ENCODE data around the gene ETV4. TPM values are rescaled to one million over a fixed set of nuclear protein-coding genes. Genes with fewer than 3 reads are reported as not detected.

Gene ETV4
- total RNA-seq, 1 experiment from 2014 or later, result 195 TPM

- TF ChIP-seq JUN (CRISPR knock-in tag; IDR thresholded peaks at IDR 0.05) (no peak), ZNF232 (CRISPR knock-in tag; IDR thresholded peaks at IDR 0.05) (no peak), NR3C1 (CRISPR knock-in tag; conservative IDR thresholded peaks at IDR 0.05; ENCODE audit: low read depth) (no peak), ZNF425 (CRISPR knock-in tag; conservative IDR thresholded peaks at IDR 0.05) (no peak), ZSCAN18 (CRISPR knock-in tag; IDR thresholded peaks at IDR 0.05) (no peak), ZNF423 (CRISPR knock-in tag; IDR thresholded peaks at IDR 0.05) (no peak)
Measured at GRCh38 chr17:43579566-43580140, 33.5 kb upstream of the ETV4 start (continued).

GRCh38 chr17:43578699-43579565, 32.8 kb upstream of the ETV4 start:
- TF ChIP-seq GTF2I (CRISPR knock-in tag; conservative IDR thresholded peaks at IDR 0.05) (no peak), GABPB1 (CRISPR knock-in tag; IDR thresholded peaks at IDR 0.05) (0 out of 2 replicates have a peak, but pooled peaks have one; percentile 25), FOXK1 (CRISPR knock-in tag; IDR thresholded peaks at IDR 0.05) (0 out of 2 replicates have a peak, but pooled peaks have one; percentile 24), TP53 (CRISPR knock-in tag; IDR thresholded peaks at IDR 0.05) (0 out of 2 replicates have a peak, but pooled peaks have one; percentile 6), ZNF423 (CRISPR knock-in tag; IDR thresholded peaks at IDR 0.05) (peak; percentile 83), GRHL2 (CRISPR knock-in tag; IDR thresholded peaks at IDR 0.05; ENCODE audit: insufficient replicate concordance, severe bottlenecking) (no peak), JAZF1 (CRISPR knock-in tag; IDR thresholded peaks at IDR 0.05) (no peak)
- ChIA-PET POLR2A (interaction anchor here (0.7 to 1.6 kb wide), 2 partner anchors 32 to 48 kb away, joined by 3 to 6 read pairs; partner anchors contain the start of gene ETV4), CTCF (interaction anchor here (0.5 to 7.9 kb wide), 18 partner anchors 9 to 267 kb away, joined by 3 to 97 read pairs (median 4); partner anchors contain the start of gene SOST)
- H3K27ac Mint-ChIP-seq, result peak overlapping the region; percentile 44; the same call in 1 of the 2 replicates
- no peaks in the 10 kb centered on the region for H3K36me3 Mint-ChIP-seq
- H3K9me3 Mint-ChIP-seq, result no peaks in the 10 kb centered on the region
- H3K4me3 Mint-ChIP-seq, result no peak overlapping the region
- no peaks in the 10 kb centered on the region for H3K27me3 Mint-ChIP-seq (ENCODE audit: low read depth)
- peaks cover 32% of the 10 kb centered on the region for H3K4me1 Mint-ChIP-seq
- ATAC-seq (peak; percentile 31), DNase-seq (ENCODE audit: low spot score) (peak; percentile 40)

GRCh38 chr17:43578404-43578698, 32.2 kb upstream of the ETV4 start:
- TF ChIP-seq TP53 (CRISPR knock-in tag; IDR thresholded peaks at IDR 0.05) (0 out of 2 replicates have a peak, but pooled peaks have one; percentile 4), ESRRA (CRISPR knock-in tag; IDR thresholded peaks at IDR 0.05; ENCODE audit: borderline replicate concordance) (no peak), E2F4 (CRISPR knock-in tag; IDR thresholded peaks at IDR 0.05; ENCODE audit: borderline replicate concordance, low read depth) (no peak)
- H3K4me1 Mint-ChIP-seq, result peaks cover 36% of the 10 kb centered on the region
- H3K4me3 Mint-ChIP-seq, result no peak overlapping the region
- H3K36me3 Mint-ChIP-seq, result no peaks in the 10 kb centered on the region
- ChIA-PET CTCF (interaction anchor here (0.5 to 7.9 kb wide), 12 partner anchors 15 to 268 kb away, joined by 3 to 97 read pairs (median 4); partner anchors contain the start of gene SOST), POLR2A (interaction anchor here (1.6 kb wide), 1 partner anchor 32 kb away, joined by 6 read pairs; the partner anchor contains the start of gene ETV4)
- DNase-seq (ENCODE audit: low spot score) (no peak), ATAC-seq (no peak)
- H3K9me3 Mint-ChIP-seq, result no peaks in the 10 kb centered on the region
- no peak overlapping the region for H3K27ac Mint-ChIP-seq
- H3K27me3 Mint-ChIP-seq (ENCODE audit: low read depth), result no peaks in the 10 kb centered on the region
